Colonic mucosa (tissue), 4 donors: ENCODE results near the gene CDH4. TPM values are rescaled to one million over a fixed set of nuclear protein-coding genes. Genes with fewer than 3 reads are reported as not detected.

Source experiments
- DNase-seq: peaks from one replicate; pipeline ENCODE4 v3.0.0-alpha.2; 2020
- H3K27ac ChIP-seq: fragments of 200-600 bp; one replicate; pipeline ENCODE4 v1.8.0; 2021
- H3K27me3 ChIP-seq: fragments of 200-600 bp; one replicate; pipeline ENCODE4 v1.8.0; 2021
- H3K36me3 ChIP-seq: fragments of 200-600 bp; one replicate; pipeline ENCODE4 v1.8.0; 2021
- H3K4me1 ChIP-seq: fragments of 200-600 bp; one replicate; pipeline ENCODE4 v1.8.0; 2021; ENCODE audit warnings: mild to moderate bottlenecking
- H3K4me3 ChIP-seq: fragments of 200-600 bp; one replicate; pipeline ENCODE4 v1.8.0; 2021
- H3K9ac ChIP-seq, 2 donors: one replicate each; pipeline ENCODE4 v1.7.0; 2013; ENCODE audit warnings: control low read depth in 2 of 2, low read depth in 2 of 2, low read length in 2 of 2
- H3K9me3 ChIP-seq: fragments of 200-600 bp; one replicate; pipeline ENCODE4 v1.8.0; 2021
- CTCF ChIP-seq: fragments of 200-600 bp; IDR thresholded peaks from one replicate; pipeline ENCODE4 v1.8.0; 2022; ENCODE audit warnings: antibody characterized with exemption, mild to moderate bottlenecking
- intact Hi-C: fragments of 100-400 bp; cut with DNase I; formaldehyde crosslinking; loops from one replicate; pipeline ENCODE4 v1.14.1; 2022
- total RNA-seq, 2 donors: library from RNA; stranded (reverse); fragmentation: NEBNext Ultra II Directional in 1 of 2; extraction: Animal tissue kit (Norgen Biotek cat#: 25700) in 1 of 2; gene quantifications; one replicate each; pipeline ENCODE4 v1.2.1, GENCODE V29; 2021
- donor health status: healthy.
- donor health status: DM: no; HTN: no; CAD: no.
- donor health status: DM: no; HTN: no; CAD: no.

Gene CDH4
- total RNA-seq, 2 donors from 2014 or later: 0.08 TPM; not detected in 1

DNA sequence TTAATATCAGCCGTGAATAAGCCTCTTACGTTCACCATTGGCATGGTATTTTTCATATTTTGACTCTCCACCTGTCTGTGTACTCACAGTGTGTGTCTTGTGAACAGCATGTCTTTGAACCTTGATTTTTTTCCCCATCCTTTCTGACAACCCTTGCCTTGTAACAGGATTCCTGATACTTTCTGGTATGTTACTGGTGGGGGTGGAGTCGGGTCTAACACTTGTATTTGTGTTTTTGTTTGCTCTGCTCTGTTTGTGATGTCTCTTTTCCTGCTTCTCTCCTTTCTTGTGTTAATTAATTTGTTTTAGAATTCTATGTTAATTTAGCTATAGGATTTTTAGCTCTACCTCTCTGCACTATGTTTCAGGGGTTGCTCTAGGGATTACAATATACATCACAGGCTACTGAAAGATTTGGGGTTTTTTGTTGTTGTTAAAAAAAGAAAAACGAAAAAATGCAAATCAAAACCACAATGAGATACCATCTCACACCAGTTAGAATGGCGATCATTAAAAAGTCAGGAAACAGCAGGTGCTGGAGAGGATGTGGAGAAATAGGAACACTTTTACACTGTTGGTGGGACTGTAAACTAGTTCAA lies 245.1 kb downstream of the CDH4 start:
- no peaks in the 10 kb centered on the region for H3K36me3 ChIP-seq
- no peak for TF ChIP-seq CTCF
- H3K4me1 ChIP-seq: no peaks in the 10 kb centered on the region
- H3K27ac ChIP-seq: no peak overlapping the region
- no peak for DNase-seq
- intact Hi-C loops: no loop called here
- H3K9me3 ChIP-seq: no peaks in the 10 kb centered on the region
- H3K9ac ChIP-seq: no peak overlapping the region
- no peak overlapping the region for H3K4me3 ChIP-seq
- H3K27me3 ChIP-seq: no peaks in the 10 kb centered on the region

DNA sequence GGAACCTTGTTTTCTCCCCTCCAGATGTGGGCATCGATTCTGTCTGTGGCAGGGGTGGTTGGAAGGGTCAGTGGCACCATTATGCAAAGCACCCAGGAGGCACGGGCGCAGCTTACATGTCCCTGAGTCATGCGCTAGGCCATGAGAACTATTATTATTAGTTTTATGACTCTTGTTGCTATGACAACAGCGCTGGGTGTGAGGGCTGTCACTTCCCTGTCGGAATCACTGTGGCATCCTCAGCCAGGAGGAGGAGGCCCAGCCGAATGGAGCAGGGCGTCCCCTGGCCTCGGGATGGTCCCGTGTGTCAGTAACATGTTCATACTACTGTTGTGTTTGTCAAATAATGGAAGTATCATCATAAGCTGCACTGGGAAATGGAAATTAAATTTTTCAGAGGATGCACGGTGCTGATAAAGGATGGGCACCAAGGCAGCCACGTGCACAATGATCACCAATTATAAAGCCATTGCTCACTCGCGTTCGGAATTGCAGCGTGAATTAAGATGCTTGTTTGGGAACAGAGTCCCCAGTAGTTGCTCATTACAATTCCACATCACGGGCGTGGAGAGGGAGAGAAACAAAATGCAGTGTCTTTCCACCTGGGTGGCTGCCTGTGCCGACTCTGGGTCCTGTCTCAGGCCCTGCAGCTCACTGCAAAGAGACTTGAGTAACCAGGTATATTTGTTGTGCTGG lies 247.9 kb downstream of the CDH4 start:
- H3K9me3 ChIP-seq: no peaks in the 10 kb centered on the region
- DNase-seq: no peak
- intact Hi-C loops: no loop called here
- H3K4me1 ChIP-seq: no peaks in the 10 kb centered on the region
- no peak overlapping the region for H3K9ac ChIP-seq
- H3K36me3 ChIP-seq: no peaks in the 10 kb centered on the region
- H3K27ac ChIP-seq: no peak overlapping the region
- no peaks in the 10 kb centered on the region for H3K27me3 ChIP-seq
- TF ChIP-seq CTCF: no peak
- no peak overlapping the region for H3K4me3 ChIP-seq

GRCh38 chr20:61500791-61501321 lies 248.8 kb downstream of the CDH4 start:
- no peaks in the 10 kb centered on the region for H3K36me3 ChIP-seq
- H3K4me1 ChIP-seq: no peaks in the 10 kb centered on the region
- H3K9ac ChIP-seq: no peak overlapping the region
- no peaks in the 10 kb centered on the region for H3K27me3 ChIP-seq
- no peak overlapping the region for H3K4me3 ChIP-seq
- no peak overlapping the region for H3K27ac ChIP-seq
- no peak for DNase-seq
- no peaks in the 10 kb centered on the region for H3K9me3 ChIP-seq
- intact Hi-C loops: no loop called here
- no peak for TF ChIP-seq CTCF

- no peak overlapping the region for H3K4me3 ChIP-seq
- no peaks in the 10 kb centered on the region for H3K9me3 ChIP-seq
- H3K4me1 ChIP-seq: no peaks in the 10 kb centered on the region
- H3K27me3 ChIP-seq: no peaks in the 10 kb centered on the region
- no peak for DNase-seq
- no peak for TF ChIP-seq CTCF
- intact Hi-C loops: no loop called here
- no peaks in the 10 kb centered on the region for H3K36me3 ChIP-seq
- no peak overlapping the region for H3K27ac ChIP-seq
- no peak overlapping the region for H3K9ac ChIP-seq
Observed at GRCh38 chr20:61502433-61502832, 250.4 kb downstream of the CDH4 start.

- Histone ChIP-seq H3K27me3 (no peaks in the 10 kb centered on the region), H3K4me1 (no peaks in the 10 kb centered on the region), H3K9ac (no peak overlapping the region), H3K4me3 (no peak overlapping the region), H3K27ac (no peak overlapping the region), H3K36me3 (no peaks in the 10 kb centered on the region), H3K9me3 (no peaks in the 10 kb centered on the region)
- no peak for DNase-seq
- intact Hi-C loops: no loop called here
- no peak for TF ChIP-seq CTCF
Observed at GRCh38 chr20:61503106-61503505, 251.0 kb downstream of the CDH4 start.
